OCI-LY3 (cell line): ENCODE measurements around the gene BRINP2.

ENCODE experiments used
- H2AFZ ChIP-seq: fragments of 200-600, 300-600 bp; shearing (Covaris generic); 2 replicates; pipeline ENCODE4 v1.6.0; 2014; ENCODE audit warnings: antibody characterized with exemption, low read depth, low read length
- H3K27ac ChIP-seq: fragments of 200-600, 300-600 bp; sonication (generic); 2 replicates; pipeline ENCODE4 v1.5.1; 2014; ENCODE audit warnings: mild to moderate bottlenecking, low read length, moderate library complexity, mixed read lengths
- H3K27me3 ChIP-seq: fragments of 200-600, 300-600 bp; sonication (generic); 2 replicates; pipeline ENCODE4 v1.6.1; 2014; ENCODE audit warnings: low read depth, low read length, mixed read lengths
- H3K36me3 ChIP-seq: fragments of 200-600, 300-600 bp; sonication (generic); replicated peaks from 2 replicates; pipeline ENCODE3; 2014; ENCODE audit warnings: low read depth, low read length, mixed read lengths
- H3K4me1 ChIP-seq: fragments of 300-600, 200-600 bp; sonication (generic); 2 replicates; pipeline ENCODE4 v1.6.1; 2014; ENCODE audit warnings: low read length, mixed read lengths
- H3K4me2 ChIP-seq: fragments of 200-600, 300-600 bp; sonication (generic); 2 replicates; pipeline ENCODE4 v1.6.1; 2014; ENCODE audit warnings: low read length, mixed read lengths
- H3K4me3 ChIP-seq: fragments of 300-600, 200-600 bp; sonication (generic); 2 replicates; pipeline ENCODE4 v1.5.1; 2014; ENCODE audit warnings: antibody characterized with exemption, mild to moderate bottlenecking, low read length, moderate library complexity
- H3K79me2 ChIP-seq: fragments of 300-600, 200-600 bp; shearing (Covaris generic); 2 replicates; pipeline ENCODE4 v1.6.1; 2014; ENCODE audit warnings: mild to moderate bottlenecking, low read length, mixed read lengths
- H3K9ac ChIP-seq: fragments of 300-600, 200-600 bp; shearing (Covaris generic); 2 replicates; pipeline ENCODE4 v1.6.0; 2014; ENCODE audit warnings: mild to moderate bottlenecking, low read length, moderate library complexity
- H3K9me3 ChIP-seq: fragments of 200-600, 300-600 bp; shearing (Covaris generic); 2 replicates; pipeline ENCODE4 v1.6.1; 2014; ENCODE audit warnings: low read length, mixed read lengths; ENCODE audit not compliant: insufficient read depth
- H4K20me1 ChIP-seq: fragments of 200-600, 300-600 bp; sonication (generic); 2 replicates; pipeline ENCODE4 v1.6.1; 2016; ENCODE audit warnings: low read length, mixed read lengths; ENCODE audit not compliant: insufficient read depth
- EZH2phosphoT487 ChIP-seq: fragments of 200-600 bp; shearing (Covaris generic); IDR thresholded peaks from 2 replicates; pipeline ENCODE4 v1.6.1; 2018; ENCODE audit warnings: antibody characterized with exemption, mixed run types, low read depth
- TF ChIP-seq, protein P1 (sequence below): fragments of 200-600, 300-600 bp; sonication (generic); IDR thresholded peaks from 2 replicates; pipeline ENCODE4 v1.5.1; 2014; ENCODE audit warnings: antibody characterized with exemption, low read length, low read depth

Gene BRINP2

DNA sequence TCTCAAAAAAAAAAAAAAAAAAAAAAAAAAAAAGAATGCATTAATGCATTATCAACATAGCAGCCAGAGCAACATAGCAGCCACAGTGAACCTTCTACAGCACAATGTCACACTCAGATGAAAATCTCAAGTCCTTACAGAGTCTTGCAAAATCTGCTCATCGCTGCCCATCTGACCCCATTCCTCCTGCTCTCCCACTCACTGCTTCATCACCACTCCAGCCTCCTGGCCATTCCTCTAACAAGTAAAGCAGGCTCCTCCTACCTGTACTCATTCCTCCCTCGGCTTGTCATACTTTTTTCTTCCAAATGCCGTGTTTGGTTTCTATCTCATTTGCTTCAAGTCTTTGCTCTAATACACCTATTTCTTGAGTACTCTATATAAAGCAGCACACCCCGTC, 29.5 kb downstream of the BRINP2 start:
- no peaks in the 10 kb centered on the region for H3K4me1 ChIP-seq
- no peaks in the 10 kb centered on the region for H3K36me3 ChIP-seq
- H3K27ac ChIP-seq: no peak overlapping the region
- H3K27me3 ChIP-seq: peaks cover 2% of the 10 kb centered on the region; the same call in 1 of the 2 replicates
- TF ChIP-seq EZH2phosphoT487: no peak
- TF ChIP-seq, protein P1, sequence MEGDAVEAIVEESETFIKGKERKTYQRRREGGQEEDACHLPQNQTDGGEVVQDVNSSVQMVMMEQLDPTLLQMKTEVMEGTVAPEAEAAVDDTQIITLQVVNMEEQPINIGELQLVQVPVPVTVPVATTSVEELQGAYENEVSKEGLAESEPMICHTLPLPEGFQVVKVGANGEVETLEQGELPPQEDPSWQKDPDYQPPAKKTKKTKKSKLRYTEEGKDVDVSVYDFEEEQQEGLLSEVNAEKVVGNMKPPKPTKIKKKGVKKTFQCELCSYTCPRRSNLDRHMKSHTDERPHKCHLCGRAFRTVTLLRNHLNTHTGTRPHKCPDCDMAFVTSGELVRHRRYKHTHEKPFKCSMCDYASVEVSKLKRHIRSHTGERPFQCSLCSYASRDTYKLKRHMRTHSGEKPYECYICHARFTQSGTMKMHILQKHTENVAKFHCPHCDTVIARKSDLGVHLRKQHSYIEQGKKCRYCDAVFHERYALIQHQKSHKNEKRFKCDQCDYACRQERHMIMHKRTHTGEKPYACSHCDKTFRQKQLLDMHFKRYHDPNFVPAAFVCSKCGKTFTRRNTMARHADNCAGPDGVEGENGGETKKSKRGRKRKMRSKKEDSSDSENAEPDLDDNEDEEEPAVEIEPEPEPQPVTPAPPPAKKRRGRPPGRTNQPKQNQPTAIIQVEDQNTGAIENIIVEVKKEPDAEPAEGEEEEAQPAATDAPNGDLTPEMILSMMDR: no peak
- no peak overlapping the region for H3K4me2 ChIP-seq
- H4K20me1 ChIP-seq: no peaks in the 10 kb centered on the region
- H3K79me2 ChIP-seq: no peaks in the 10 kb centered on the region
- no peak overlapping the region for H2AFZ ChIP-seq
- H3K9ac ChIP-seq: no peak overlapping the region
- H3K4me3 ChIP-seq: no peak overlapping the region
- H3K9me3 ChIP-seq: no peaks in the 10 kb centered on the region

DNA sequence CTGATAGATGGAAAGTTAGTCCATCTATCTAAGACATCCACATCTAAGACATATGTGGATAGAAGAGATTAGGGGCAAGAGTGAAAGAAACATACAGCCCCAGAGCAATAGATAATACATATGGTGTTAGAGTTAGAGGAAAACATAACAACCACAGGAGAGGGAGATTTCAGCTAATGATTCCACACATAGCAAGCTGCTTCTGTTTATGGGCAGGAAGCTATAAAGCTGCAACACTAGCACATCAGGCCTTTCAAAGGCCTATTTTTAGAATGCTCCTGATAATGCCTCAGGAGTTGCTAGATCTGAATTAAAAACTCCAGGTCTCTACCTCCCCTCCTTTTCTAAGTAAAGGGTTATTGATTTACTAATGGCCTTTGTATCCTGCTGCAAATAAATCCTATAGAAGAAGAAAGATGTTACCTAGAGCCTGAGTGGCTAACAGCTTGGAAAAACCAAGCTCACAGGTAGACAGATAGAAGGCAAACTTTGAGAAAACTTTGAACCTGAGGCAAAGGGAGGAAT, 36.1 kb downstream of the BRINP2 start:
- Histone ChIP-seq H3K27me3 (no peaks in the 10 kb centered on the region), H3K4me3 (no peak overlapping the region), H2AFZ (no peak overlapping the region), H3K36me3 (no peaks in the 10 kb centered on the region), H4K20me1 (no peaks in the 10 kb centered on the region), H3K27ac (no peak overlapping the region), H3K9me3 (no peaks in the 10 kb centered on the region), H3K4me1 (no peaks in the 10 kb centered on the region), H3K4me2 (no peak overlapping the region), H3K9ac (no peak overlapping the region), H3K79me2 (no peaks in the 10 kb centered on the region)
- no peak for TF ChIP-seq EZH2phosphoT487
- TF ChIP-seq, protein P1: no peak

DNA sequence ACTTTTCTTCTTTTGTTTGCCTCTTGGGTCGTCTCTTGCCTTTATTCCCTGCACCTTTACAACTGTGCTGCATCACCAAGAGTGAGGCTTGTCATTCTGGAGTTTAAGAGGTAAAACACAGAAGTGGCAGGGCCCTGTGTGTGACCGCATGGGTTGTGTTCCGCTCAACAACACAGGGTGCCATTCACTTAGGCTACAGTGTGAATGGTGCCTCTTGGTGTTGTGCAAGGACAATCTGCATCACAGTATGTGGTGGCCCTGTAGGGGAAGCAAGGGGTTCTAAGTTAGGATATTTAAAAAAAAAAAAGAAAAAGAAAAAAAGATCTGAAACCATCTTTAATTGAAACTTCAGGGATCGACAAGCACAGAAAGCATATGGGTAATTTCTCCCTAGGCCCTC, 38.2 kb downstream of the BRINP2 start:
- no peak overlapping the region for H2AFZ ChIP-seq
- H3K27me3 ChIP-seq: no peaks in the 10 kb centered on the region
- TF ChIP-seq, protein P1: no peak
- no peak for TF ChIP-seq EZH2phosphoT487
- no peak overlapping the region for H3K4me3 ChIP-seq
- no peaks in the 10 kb centered on the region for H3K36me3 ChIP-seq
- H3K9ac ChIP-seq: no peak overlapping the region
- no peak overlapping the region for H3K4me2 ChIP-seq
- no peaks in the 10 kb centered on the region for H3K4me1 ChIP-seq
- H3K9me3 ChIP-seq: no peaks in the 10 kb centered on the region
- H4K20me1 ChIP-seq: no peaks in the 10 kb centered on the region
- H3K27ac ChIP-seq: no peak overlapping the region
- no peaks in the 10 kb centered on the region for H3K79me2 ChIP-seq

DNA sequence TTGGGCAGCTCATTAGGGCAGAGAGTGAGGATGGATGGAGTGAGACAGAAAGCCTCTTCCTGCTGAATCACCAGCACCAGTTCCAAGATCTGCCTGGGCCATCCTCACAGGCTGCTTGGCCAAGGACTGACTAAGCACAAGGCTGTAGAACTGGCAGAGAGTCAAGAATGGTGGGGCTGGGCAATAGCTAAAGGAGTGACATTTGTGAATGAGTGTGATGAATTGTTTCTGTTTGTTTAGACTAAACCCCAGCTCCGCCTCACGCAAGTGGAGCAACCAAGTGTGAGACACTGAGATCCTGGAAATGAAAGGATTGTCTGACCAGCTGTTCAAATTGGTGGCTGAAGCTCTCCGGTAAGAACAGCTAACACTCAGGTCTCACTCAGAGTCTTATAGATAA, 38.6 kb downstream of the BRINP2 start:
- Histone ChIP-seq H3K9ac (no peak overlapping the region), H4K20me1 (no peaks in the 10 kb centered on the region), H3K9me3 (no peaks in the 10 kb centered on the region), H3K79me2 (no peaks in the 10 kb centered on the region), H3K27me3 (no peaks in the 10 kb centered on the region), H3K4me3 (no peak overlapping the region), H3K4me2 (no peak overlapping the region), H3K27ac (no peak overlapping the region), H3K4me1 (no peaks in the 10 kb centered on the region), H3K36me3 (no peaks in the 10 kb centered on the region), H2AFZ (no peak overlapping the region)
- no peak for TF ChIP-seq EZH2phosphoT487
- TF ChIP-seq, protein P1: no peak
